Hematopoietic multipotent progenitor cell treated with erythropoietin and hydrocortisone succinate and interleukin-3 and kit ligand, for 17 days (in vitro differentiated cells): Measurements from ENCODE around the gene TRPC6.
"Not testable (repeated sequence)": the region's sequence is repeated elsewhere in the genome, so short reads cannot be mapped to it uniquely, and the experiment has no call there.

ENCODE experiments used
- DNase-seq: peaks from one replicate; pipeline ENCODE4 v3.0.0-alpha.2; 2015; ENCODE audit warnings: low spot score

The TRPC6 gene

DNA sequence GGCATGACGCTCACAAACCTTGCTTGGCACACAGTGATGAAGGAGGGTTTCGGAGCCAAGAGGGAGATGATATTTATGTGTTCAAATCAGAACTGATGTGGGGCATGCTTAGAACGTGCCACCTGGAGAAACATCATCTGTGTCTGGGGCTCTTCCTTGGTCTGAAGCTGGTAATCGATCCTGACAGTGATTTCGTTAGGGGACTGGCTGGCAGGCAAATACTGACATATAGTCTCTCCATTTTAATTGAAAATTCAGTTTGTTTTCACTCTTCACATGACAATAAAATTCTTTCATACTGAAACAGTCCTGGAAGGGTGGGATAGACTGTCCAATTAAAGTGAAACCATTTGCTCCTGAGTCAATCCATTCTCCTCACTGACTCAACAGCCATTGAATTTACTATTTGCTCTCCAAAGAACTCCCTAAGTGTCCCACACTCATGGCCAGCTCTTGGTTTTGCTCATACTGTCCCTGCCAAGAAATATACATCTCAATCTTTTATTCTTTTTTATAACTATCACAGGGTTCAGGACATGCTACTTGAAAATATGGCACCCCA, 134.8 kb downstream of the TRPC6 start:
- no peak for DNase-seq

GRCh38 chr11:101446726-101447125, 137.1 kb downstream of the TRPC6 start:
- DNase-seq = no peak

DNA sequence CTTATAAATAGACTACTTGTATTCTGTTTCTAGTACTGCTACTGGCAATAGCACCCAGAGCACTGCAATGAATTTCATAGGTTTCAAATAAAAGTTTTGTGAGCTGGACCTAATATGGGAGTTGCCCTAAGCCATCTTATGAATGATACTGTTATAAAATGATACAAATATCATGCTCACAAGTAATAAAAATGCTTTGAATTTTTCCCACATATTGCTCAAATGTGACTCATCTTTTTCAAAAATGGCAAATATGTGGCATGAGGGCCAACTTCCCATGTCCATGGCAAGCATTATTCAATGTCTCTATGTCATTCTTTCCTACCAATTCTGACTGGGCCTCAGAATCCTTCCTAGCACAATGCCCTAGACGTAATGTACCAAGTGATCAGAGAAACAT, 137.6 kb downstream of the TRPC6 start:
- no peak for DNase-seq

- no peak for DNase-seq
Measured at GRCh38 chr11:101445761-101446160, 138.0 kb downstream of the TRPC6 start.

GRCh38 chr11:101444851-101445250, 139.0 kb downstream of the TRPC6 start:
- DNase-seq = no peak

DNA sequence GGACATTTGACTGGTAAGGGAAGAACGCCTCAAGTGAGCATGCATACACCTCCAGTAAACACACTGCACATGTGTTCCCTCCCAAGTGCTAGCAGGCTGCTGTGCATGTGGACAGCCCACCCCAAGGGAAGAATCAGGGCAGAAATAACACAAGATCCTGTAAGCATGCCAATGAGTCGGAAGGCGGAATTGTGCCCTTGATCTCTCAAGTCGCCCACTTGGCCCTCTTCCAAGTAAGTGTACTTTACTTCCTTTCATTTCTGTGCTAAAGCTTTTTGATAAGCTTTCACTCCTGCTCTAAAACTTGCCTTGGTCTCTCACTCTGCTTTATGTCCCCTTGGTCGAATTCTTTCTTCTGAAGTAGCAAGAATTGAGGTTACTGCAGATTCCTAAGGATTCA, 139.6 kb downstream of the TRPC6 start:
- no peak for DNase-seq

DNA sequence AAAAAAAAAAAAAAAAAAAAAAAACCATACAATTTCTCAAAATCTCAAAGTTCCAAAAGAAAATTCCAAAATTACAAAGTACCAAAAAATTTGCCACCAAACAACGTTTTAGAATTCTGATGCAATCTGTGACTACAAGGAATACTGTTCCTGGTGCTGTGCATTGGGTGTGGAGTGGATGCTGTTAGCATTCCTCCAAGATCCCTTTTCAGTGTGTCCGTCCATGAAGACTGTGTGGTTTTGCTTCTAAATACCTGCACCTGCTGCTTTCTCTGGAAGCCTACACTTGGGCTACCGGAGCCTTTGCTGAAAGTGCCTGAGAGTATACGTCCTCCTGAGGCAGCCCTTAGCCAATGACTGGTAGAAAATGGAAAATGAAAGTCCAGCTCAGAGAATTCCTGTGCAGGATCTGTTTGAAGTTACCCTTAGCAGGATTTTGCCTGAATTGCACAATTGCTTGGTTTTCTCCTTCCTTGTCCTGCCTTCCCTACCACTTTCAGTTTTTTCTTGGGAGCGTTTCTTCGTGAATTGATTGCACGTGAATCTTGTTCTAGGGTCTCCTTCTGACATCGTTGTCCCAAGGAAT, 140.8 kb downstream of the TRPC6 start:
- DNase-seq = no peak

DNA sequence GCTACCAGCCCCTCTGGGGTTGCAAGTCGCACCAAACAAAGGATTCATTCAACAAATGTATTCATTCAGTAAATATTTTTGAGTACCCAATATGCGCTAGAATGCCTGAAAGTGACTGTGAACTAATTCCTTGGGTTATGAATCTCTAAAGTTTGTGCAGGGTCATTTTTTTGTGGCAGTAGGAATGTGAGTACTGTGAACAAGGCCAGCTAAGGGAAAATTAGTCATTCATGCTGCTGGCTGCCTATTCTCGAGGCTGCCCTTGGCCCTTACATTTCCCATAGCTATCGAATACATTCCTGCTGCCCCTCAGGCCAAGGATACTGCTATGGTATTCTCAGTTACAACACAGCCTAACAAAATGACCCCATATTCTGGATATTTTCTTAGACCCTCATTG, 141.6 kb downstream of the TRPC6 start:
- DNase-seq = no peak

- no peak for DNase-seq
Measured at GRCh38 chr11:101441747-101442146, 142.1 kb downstream of the TRPC6 start.

GRCh38 chr11:101439488-101439887, 144.3 kb downstream of the TRPC6 start:
- DNase-seq = no peak

- not testable (repeated sequence) for DNase-seq
Measured at GRCh38 chr11:101438708-101439107, 145.1 kb downstream of the TRPC6 start.

DNA sequence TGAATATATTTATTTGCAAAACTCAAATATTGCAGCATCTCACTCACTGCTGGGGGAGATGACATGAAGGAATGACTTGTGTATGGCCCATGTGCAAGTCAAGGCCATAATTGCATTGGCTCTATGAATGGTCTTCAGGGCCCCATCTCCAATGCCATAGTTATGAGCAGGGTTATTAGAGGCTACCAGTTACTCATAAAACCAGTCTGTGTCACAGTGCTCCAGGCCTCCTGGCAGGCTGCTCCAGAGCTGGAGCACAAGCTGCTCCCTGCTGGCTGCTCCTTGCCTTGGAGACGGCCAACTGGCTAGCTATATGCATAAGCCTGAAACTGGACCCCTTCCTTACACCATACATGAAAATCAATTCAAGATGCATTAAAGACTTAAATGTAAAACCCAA, 145.7 kb downstream of the TRPC6 start:
- DNase-seq = no peak

- DNase-seq = no peak
Measured at GRCh38 chr11:101436511-101437142, 147.2 kb downstream of the TRPC6 start.

DNA sequence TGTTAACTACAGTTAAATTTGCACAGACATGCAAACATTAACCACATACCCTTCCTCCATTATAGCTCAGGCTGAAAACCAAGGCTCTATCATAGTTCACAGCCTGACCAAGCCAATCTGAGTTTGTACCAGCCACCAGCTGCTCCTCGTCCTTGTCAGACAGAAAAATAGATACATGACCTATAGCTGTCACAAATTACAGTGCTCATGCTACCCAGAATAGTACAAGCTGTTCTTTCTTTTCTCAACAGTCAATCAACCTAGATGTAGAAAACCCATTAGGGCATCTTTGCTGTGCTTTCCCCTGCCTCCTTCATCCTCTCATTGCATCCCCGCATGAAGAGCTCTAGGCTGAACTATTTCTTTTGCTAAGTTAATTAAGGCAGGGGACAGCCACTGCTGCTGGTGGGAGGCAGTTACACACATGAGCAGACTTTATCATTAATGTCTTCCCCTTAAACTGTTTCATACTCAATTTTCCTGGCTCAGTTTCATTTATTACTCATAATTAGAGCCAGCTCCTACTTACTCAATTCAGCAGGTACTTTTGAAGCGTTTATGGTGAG, 148.3 kb downstream of the TRPC6 start:
- no peak for DNase-seq

DNA sequence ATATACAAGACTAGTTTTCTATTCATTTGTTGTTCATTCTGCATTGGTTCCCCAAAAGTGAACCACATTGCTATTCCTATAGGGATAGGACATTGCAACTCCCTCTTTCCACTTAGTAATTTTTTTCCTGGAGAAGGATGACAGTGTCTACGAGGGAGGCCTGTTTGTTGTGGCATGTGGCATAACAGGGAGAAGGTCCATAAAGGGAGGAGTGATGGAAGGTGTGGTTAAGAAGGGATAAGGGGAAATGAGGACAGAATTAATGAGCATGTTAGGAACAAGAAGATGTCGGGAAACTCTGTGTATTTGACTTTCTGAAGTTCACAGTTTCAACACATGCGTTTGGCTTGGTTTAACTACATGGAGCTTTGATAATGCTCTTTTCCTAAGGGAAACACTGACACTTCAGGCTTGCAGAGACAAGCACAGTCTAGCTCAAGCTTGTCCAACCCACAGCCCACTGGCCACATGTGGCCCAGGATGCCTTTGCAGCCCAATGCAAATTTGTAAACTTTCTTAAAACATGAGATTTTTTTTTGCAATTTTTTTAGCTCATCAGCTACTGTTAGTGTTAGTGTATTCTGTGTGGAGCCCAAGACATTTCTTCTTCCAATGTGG, 149.7 kb downstream of the TRPC6 start:
- DNase-seq = no peak

DNA sequence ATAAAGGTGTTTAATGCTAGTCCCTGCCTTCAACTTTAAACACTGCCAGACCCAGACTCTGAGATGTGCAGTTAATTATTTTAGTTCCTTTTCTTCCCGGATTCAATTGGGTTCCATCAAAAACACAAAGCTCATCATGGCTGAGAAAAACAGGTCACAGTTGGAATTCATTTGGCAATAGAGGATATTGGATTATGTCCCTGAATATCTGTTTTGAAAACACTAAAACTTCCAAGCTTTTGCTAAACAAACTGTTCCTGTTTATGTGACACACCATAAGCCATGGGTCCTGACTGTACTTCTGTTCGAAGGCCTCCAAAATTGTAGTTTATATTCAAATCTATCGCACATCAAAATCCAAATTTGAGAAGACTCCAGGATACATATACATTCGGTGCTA, 150.7 kb downstream of the TRPC6 start:
- DNase-seq = no peak

GRCh38 chr11:101429703-101430540, 153.9 kb downstream of the TRPC6 start:
- no peak for DNase-seq

- no peak for DNase-seq
Measured at GRCh38 chr11:101428918-101429317, 154.9 kb downstream of the TRPC6 start.

DNA sequence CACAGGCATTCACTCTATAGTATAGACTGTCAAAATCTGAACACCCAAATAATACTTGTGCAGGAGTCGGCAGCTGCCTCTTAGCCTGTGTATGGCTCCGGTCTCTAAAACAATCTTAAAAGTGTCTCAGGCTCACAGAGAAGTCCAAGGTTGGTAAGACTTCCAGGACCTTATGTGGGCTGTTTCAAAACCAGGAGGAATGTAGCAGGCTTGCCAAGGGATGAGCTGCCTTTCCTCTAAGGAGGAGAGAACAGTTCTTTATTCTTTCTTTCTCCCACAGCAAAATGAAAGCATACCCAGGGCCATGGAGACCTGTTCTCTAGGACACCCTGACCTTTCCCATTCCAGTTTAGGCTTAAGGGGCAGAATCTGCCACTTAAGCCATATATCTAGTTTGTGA, 176.5 kb downstream of the TRPC6 start:
- no peak for DNase-seq
